HEK293 (cell line): ENCODE measurements around the gene IBTK.

ENCODE experiments used
- CTCF ChIP-seq: fragments of 450-650 bp; formaldehyde crosslinking; IDR thresholded peaks from 2 replicates; pipeline ENCODE4 v1.5.1; 2016; ENCODE audit warnings: missing biosample characterization, missing genetic modification characterization
- MEIS1 ChIP-seq: sonication (generic); formaldehyde crosslinking; IDR thresholded peaks from 2 replicates; pipeline ENCODE4 v1.8.1; 2022; ENCODE audit warnings: missing genetic modification reagents, mild to moderate bottlenecking, borderline replicate concordance
- TRIM28 ChIP-seq: IDR thresholded peaks from 2 replicates; pipeline ENCODE4 v1.6.1; 2011; ENCODE audit warnings: low read length, control low read depth, borderline replicate concordance
- YY1 ChIP-seq: fragments of 450-650 bp; formaldehyde crosslinking; IDR thresholded peaks from 2 replicates; pipeline ENCODE4 v1.5.1; 2018; ENCODE audit warnings: missing biosample characterization, missing genetic modification characterization
- ZBTB1 ChIP-seq: fragments of 450-650 bp; formaldehyde crosslinking; IDR thresholded peaks from 2 replicates; pipeline ENCODE4 v1.5.1; 2016; ENCODE audit warnings: missing biosample characterization, missing genetic modification characterization
- ZBTB26 ChIP-seq: fragments of 450-650 bp; formaldehyde crosslinking; optimal IDR thresholded peaks from 2 replicates; pipeline ENCODE3; 2016; ENCODE audit warnings: missing biosample characterization, mild to moderate bottlenecking, missing genetic modification characterization
- ZBTB48 ChIP-seq: fragments of 450-650 bp; formaldehyde crosslinking; IDR thresholded peaks from 2 replicates; pipeline ENCODE4 v1.5.1; 2016; ENCODE audit warnings: missing biosample characterization, missing genetic modification characterization
- ZIC2 ChIP-seq: fragments of 450-650 bp; formaldehyde crosslinking; IDR thresholded peaks from 2 replicates; pipeline ENCODE4 v1.5.1; 2016; ENCODE audit warnings: missing biosample characterization, missing genetic modification characterization
- ZNF114 ChIP-seq: fragments of 450-650 bp; formaldehyde crosslinking; IDR thresholded peaks from 2 replicates; pipeline ENCODE4 v1.5.0; 2017; ENCODE audit warnings: missing biosample characterization, missing genetic modification characterization
- ZNF488 ChIP-seq: fragments of 450-650 bp; formaldehyde crosslinking; IDR thresholded peaks from 2 replicates; pipeline ENCODE4 v1.5.1; 2016; ENCODE audit warnings: missing biosample characterization, missing genetic modification characterization
- ZNF785 ChIP-seq: fragments of 450-650 bp; formaldehyde crosslinking; IDR thresholded peaks from 2 replicates; pipeline ENCODE4 v1.5.1; 2016; ENCODE audit warnings: missing biosample characterization, missing genetic modification characterization
- TF ChIP-seq, protein P1 (sequence below): sonication (generic); formaldehyde crosslinking; IDR thresholded peaks from 2 replicates; pipeline ENCODE4 v1.8.1; 2022; ENCODE audit warnings: mild to moderate bottlenecking, moderate library complexity, missing genetic modification reagents
- TF ChIP-seq, protein P2 (sequence below): IDR thresholded peaks from 2 replicates; pipeline ENCODE4 v1.6.1; 2011; ENCODE audit warnings: mild to moderate bottlenecking, low read depth, low read length, borderline replicate concordance
- TF ChIP-seq, protein P3 (sequence below): fragments of 450-650 bp; formaldehyde crosslinking; IDR thresholded peaks from 2 replicates; pipeline ENCODE4 v1.5.1; 2016; ENCODE audit warnings: missing biosample characterization, missing genetic modification characterization

- no peak for TF ChIP-seq CTCF (tag by site-specific recombination)
- TF ChIP-seq ZBTB1: no peak
- no peak for TF ChIP-seq ZNF488
- no peak for TF ChIP-seq MEIS1
- no peak for TF ChIP-seq ZNF114 (tag by site-specific recombination)
- TF ChIP-seq YY1: no peak
- TF ChIP-seq, protein P1, sequence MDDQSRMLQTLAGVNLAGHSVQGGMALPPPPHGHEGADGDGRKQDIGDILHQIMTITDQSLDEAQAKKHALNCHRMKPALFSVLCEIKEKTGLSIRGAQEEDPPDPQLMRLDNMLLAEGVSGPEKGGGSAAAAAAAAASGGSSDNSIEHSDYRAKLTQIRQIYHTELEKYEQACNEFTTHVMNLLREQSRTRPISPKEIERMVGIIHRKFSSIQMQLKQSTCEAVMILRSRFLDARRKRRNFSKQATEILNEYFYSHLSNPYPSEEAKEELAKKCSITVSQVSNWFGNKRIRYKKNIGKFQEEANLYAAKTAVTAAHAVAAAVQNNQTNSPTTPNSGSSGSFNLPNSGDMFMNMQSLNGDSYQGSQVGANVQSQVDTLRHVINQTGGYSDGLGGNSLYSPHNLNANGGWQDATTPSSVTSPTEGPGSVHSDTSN: no peak
- no peak for TF ChIP-seq ZBTB48
- no peak for TF ChIP-seq ZIC2 (tag by site-specific recombination)
- no peak for TF ChIP-seq TRIM28
- no peak for TF ChIP-seq ZNF785 (tag by site-specific recombination)
- TF ChIP-seq, protein P2, sequence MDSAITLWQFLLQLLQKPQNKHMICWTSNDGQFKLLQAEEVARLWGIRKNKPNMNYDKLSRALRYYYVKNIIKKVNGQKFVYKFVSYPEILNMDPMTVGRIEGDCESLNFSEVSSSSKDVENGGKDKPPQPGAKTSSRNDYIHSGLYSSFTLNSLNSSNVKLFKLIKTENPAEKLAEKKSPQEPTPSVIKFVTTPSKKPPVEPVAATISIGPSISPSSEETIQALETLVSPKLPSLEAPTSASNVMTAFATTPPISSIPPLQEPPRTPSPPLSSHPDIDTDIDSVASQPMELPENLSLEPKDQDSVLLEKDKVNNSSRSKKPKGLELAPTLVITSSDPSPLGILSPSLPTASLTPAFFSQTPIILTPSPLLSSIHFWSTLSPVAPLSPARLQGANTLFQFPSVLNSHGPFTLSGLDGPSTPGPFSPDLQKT: no peak
- TF ChIP-seq ZBTB26 (tag by site-specific recombination): no peak
- TF ChIP-seq, protein P3, sequence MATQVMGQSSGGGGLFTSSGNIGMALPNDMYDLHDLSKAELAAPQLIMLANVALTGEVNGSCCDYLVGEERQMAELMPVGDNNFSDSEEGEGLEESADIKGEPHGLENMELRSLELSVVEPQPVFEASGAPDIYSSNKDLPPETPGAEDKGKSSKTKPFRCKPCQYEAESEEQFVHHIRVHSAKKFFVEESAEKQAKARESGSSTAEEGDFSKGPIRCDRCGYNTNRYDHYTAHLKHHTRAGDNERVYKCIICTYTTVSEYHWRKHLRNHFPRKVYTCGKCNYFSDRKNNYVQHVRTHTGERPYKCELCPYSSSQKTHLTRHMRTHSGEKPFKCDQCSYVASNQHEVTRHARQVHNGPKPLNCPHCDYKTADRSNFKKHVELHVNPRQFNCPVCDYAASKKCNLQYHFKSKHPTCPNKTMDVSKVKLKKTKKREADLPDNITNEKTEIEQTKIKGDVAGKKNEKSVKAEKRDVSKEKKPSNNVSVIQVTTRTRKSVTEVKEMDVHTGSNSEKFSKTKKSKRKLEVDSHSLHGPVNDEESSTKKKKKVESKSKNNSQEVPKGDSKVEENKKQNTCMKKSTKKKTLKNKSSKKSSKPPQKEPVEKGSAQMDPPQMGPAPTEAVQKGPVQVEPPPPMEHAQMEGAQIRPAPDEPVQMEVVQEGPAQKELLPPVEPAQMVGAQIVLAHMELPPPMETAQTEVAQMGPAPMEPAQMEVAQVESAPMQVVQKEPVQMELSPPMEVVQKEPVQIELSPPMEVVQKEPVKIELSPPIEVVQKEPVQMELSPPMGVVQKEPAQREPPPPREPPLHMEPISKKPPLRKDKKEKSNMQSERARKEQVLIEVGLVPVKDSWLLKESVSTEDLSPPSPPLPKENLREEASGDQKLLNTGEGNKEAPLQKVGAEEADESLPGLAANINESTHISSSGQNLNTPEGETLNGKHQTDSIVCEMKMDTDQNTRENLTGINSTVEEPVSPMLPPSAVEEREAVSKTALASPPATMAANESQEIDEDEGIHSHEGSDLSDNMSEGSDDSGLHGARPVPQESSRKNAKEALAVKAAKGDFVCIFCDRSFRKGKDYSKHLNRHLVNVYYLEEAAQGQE (tag by site-specific recombination): no peak
Observed at GRCh38 chr6:82259389-82259788, 11.8 kb upstream of the IBTK start.
